Non-pigmented ciliary epithelial cell (primary cell): ENCODE data around the gene FBXO34.
"Not testable (repeated sequence)": the region's sequence is repeated elsewhere in the genome, so short reads cannot be mapped to it uniquely, and the experiment has no call there.

Experiments used
- DNase-seq: peaks from one replicate; pipeline ENCODE4 v3.0.0-alpha.2; 2010; ENCODE audit warnings: low read depth

The FBXO34 gene

GRCh38 chr14:55309761-55310365 lies 38.6 kb downstream of the FBXO34 start:
- no peak for DNase-seq

- DNase-seq = not testable (repeated sequence)
Observed at GRCh38 chr14:55312379-55313030, 41.3 kb downstream of the FBXO34 start.

GRCh38 chr14:55313480-55313879 lies 42.3 kb downstream of the FBXO34 start:
- no peak for DNase-seq

- DNase-seq = no peak
Observed at GRCh38 chr14:55314449-55314848, 43.2 kb downstream of the FBXO34 start.

- DNase-seq = no peak
Observed at GRCh38 chr14:55316564-55316963, 45.3 kb downstream of the FBXO34 start.

- no peak for DNase-seq
Observed at GRCh38 chr14:55317542-55318306, 46.5 kb downstream of the FBXO34 start.

GRCh38 chr14:55318694-55319093 lies 47.5 kb downstream of the FBXO34 start:
- no peak for DNase-seq

- no peak for DNase-seq
Observed at GRCh38 chr14:55323910-55324309, 52.7 kb downstream of the FBXO34 start.

GRCh38 chr14:55324812-55325211 lies 53.6 kb downstream of the FBXO34 start:
- no peak for DNase-seq

- no peak for DNase-seq
Observed at GRCh38 chr14:55327179-55327578, 56.0 kb downstream of the FBXO34 start.

GRCh38 chr14:55328317-55328716 lies 57.1 kb downstream of the FBXO34 start:
- DNase-seq = no peak

- DNase-seq = no peak
Observed at GRCh38 chr14:55329999-55330710, 58.9 kb downstream of the FBXO34 start.

GRCh38 chr14:55332654-55333570 lies 61.7 kb downstream of the FBXO34 start:
- DNase-seq = no peak

- DNase-seq = no peak
Observed at GRCh38 chr14:55333711-55334485, 62.7 kb downstream of the FBXO34 start.

- no peak for DNase-seq
Observed at GRCh38 chr14:55336162-55336561, 64.9 kb downstream of the FBXO34 start.

GRCh38 chr14:55336691-55337090 lies 65.5 kb downstream of the FBXO34 start:
- DNase-seq = no peak

GRCh38 chr14:55339770-55340169 lies 68.5 kb downstream of the FBXO34 start:
- DNase-seq = no peak

- DNase-seq = no peak
Observed at GRCh38 chr14:55340482-55340881, 69.3 kb downstream of the FBXO34 start.

GRCh38 chr14:55341781-55342180 lies 70.6 kb downstream of the FBXO34 start:
- DNase-seq = no peak

GRCh38 chr14:55344582-55345163 lies 73.5 kb downstream of the FBXO34 start:
- not testable (repeated sequence) for DNase-seq
